EL (cell line): ENCODE results near the gene ASB2.
A peak's percentile ranks its signal among the peaks of the same experiment; 100 is the strongest.

Experiments used
- DNase-seq: peaks from one replicate; pipeline ENCODE4 v3.0.0-alpha.2; 2016

The ASB2 gene

DNA sequence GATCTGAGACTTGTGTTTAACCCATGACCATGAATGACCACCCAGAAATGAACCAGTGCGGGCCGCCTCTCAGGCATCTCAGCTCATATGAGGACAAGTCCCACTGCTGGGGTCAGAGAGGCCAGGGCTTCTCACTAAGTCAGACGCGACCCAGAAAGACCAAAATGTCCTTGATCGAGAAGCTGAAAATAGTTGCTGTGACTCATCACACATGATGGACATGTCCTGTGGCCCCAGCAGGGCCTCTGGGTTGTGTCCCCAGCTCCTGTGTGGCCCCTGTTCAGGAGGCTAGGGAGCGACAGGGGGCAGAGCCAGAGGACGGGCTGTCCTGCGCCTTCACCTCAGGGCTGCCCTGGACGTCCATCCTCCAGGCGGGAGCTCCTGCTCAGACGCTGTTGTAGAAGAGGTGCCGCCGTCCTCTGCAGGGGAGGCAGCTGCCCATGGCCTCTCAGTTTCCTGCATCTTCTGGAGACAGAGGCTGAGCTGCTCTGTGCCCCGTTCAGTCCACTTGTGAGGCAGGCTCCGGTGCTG is 78.2 kb downstream of the ASB2 start:
- DNase-seq: no peak

DNA sequence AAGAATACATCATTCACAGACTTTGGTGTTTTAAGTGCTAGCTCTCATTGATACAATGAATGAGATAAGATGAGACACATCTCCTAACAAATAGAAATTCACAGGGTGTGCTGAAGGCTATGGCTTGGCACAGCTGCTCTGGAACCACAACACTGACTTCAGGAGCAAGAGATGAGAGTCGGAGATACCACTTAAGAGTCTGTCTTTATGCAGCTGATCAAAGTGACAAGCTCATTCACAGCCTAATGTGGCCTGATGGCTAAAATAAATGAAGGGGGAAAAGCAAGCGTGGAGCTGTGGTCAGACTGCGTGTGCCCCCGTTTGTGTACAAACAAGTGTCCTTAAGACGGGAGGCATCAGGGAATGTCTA is 78.9 kb downstream of the ASB2 start:
- no peak for DNase-seq

DNA sequence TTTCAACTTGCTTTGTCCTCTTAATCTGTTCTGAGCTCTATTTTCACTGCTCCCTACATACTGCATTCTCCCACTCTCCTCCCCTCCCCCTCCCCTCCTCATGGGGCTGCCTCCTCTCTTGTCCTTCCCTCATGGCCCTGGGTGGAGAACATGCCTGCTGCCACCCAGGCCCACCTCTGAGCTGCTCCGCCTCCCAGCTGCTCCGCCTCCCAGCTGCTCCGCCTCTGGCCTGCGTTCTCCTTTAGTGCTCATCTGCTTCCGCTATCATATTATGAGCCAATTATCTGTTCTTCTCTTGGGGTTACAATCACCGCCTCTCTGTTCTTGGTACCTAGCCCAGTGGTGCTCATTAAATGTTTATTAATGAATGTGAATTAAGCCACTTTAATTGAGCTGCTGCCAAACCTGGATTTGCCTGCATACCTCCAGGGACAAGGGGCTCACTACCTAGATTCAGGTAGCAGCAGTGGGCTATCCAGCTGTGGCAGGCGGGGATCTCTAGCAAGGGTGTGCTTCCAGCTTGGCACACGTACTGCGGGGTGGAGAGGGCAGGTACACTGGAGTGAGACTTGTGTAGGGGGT is 81.3 kb downstream of the ASB2 start:
- DNase-seq: no peak

DNA sequence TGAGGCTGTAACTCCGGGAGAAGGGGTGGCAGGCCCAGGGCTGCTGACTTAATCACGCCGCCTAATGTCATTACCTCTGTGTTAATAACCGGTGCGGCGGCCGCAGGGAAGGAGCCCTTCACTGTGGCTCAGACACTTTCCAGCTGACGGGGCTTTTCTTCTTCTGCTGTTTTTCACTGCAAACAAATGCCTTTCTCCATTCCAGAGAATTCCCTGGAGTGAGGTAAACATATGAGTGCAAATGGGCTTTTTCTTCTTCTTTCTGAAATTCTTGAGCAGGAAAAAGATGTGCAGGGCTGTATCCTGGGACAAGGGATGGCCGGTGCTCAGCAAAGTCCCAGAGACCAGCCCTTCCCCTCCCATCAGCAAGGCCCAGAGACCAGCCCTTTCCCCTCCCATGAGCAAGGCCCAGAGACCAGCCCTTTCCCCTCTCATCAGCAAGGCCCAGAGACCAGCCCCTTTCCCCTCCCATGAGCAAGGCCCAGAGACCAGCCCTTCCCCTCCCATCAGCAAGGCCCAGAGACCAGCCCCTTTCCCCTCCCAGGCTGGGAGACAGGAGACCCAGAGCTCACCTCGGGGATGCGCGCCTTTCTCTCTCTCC is 82.6 kb downstream of the ASB2 start:
- DNase-seq: no peak

DNA sequence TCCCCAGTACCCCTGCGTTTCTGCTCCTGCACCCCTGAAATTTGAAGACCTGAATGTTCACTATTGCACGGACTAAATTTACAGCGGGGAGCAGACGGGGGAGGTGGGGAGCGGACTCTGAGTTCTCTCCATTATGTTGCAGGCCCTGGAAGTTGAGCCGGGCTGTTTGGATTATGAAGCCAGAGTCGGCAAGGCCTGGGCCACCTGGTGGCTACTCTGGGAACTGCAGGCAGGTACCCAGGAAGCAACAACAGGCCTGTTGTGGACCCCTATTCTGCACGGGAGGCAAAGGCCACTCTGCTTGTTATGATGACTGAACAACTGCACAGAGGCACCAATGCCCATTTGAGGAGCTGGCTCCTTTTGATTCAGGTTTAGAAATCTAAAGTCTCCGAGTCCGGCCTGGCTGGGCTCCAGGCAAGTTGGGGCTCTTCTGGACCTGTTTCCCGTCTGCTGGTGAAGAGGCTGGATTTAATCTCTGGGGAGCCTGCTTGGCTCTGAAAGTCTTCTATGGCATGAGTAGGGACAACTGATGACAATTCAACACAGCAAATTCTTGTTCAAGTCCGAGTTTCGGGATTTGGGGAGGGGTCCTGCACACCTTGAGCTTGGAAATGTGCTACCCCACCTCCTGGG is 83.3 kb downstream of the ASB2 start:
- peak; percentile 57 for DNase-seq

DNA sequence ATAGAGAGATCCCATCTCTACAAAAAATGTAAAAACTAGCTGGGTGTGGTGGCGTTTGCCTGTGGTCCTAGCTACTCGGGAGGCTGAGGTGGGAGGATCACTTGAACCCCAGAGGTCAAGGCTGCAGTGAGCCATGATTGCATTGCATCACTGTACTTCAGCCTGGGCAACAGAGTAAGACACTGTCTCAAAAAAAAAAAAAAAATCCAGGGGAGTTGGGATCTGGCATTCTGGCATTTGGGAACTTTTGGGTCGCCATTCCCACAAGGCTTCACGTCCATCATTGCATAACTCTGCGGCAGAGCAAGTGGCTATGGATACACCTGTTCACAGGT is 83.9 kb downstream of the ASB2 start:
- DNase-seq: no peak

DNA sequence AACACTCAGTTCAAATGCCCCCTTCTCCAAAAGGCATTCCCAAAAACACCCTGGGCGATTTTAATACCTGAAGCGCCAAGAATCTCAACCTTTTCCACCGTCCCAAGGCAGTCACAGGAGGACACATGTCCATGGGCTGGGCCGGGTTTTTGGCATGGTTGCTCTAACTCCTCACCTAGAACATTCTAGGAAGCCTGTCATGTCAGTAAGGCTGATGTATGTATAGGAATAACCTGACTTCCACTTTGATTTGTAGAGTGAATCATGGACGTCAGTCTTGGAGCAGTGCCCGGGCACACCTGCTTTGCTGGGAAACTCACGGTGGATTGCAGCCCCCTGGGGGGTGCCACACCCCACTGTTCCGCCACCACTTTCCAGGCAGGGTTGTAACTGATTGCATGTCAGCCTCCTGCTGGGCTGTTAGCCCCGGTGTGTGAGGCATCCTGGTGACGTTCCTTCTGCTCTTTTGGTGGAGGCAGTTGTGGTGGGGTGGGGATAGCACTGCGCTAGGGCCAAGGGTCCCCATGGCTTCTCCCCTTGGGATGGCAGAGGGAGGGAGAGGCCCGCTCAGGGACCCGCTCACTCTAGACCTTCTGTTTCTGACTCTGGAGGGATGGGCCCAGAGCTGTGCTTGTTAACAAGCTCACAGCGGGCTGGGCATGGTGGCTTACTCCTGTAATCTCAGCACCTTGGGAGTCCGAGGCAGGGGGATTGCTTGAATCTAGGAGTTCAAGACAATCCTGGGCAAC is 84.4 kb downstream of the ASB2 start:
- no peak for DNase-seq

DNA sequence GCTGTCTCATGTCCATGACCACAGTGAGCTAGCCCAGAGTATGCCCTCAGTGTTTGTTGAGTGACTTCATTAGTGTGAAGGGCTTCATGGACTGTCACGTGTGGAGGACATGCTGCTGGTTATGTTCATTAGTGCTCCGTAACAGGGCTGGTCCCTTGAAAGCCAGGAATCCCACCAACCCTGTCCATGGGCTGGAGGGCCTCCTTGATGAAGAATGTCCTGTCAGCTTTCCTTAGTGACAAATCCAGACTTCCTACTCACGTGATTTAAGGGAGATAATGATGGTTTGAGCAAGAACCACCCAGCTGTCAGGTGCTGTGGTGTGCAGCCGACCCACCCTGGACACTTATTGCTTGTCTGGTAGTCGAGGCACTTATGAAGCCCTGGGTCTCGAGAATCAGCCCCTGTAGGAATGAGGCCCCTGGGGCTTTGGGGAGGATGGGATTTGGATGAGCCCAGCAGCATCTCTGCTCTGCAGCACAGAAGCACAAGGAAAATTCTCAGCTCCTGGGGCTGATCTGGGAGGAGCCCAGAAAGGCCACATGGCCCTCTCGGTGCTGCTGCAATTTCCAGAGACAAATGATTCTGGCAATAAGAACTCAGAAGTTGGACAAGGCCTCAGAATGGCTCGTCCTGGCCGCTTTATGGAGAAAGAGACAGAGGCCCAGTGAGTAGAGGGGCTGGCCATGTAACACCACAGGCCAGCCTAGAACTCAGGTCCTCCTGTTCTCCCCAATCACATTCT is 86.5 kb downstream of the ASB2 start:
- DNase-seq: no peak

DNA sequence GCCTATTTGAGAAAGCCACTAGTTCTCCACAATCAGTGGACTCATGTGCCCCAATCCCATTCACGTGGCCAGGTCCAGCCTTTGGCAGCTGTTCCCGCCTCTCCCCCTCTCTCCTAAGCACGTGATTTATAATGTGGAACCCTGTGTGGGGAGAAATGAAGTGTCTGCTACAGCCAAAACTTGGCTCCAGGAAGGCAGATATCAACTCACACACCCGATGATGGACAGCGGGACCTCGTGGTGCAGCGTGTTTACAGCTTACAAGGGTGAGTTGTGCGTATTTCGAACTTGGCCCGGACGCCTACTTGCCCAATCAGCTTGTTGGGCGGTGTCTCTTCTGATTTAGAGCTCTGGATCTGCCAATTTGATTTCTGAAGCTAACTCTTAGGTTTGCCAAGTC is 87.4 kb downstream of the ASB2 start:
- DNase-seq: no peak

DNA sequence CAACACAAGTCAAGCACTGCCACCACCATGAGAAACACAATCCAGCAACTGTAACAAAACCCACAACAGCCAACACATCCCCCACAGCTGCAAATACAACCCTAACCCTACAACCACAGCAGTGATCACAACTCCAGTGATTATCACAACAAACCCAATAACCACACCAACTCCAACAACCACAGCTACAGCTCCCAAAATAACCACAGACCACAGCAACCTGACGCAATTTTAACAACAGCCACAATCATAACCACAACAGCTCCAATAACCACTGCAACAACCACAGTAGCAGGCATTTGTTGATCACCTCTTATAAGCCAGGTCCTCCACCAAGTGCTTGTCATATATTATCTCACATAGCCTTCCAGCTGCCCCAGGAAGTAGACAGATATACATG is 91.4 kb downstream of the ASB2 start:
- DNase-seq: no peak
